Rectal smooth muscle tissue (tissue), 1 donor: Measurements from ENCODE around the gene NDUFA12.
"Not testable (repeated sequence)": the region's sequence is repeated elsewhere in the genome, so short reads cannot be mapped to it uniquely, and the experiment has no call there.

ENCODE experiments used
- H3K27ac ChIP-seq: one replicate; pipeline ENCODE4 v1.7.0; 2013; ENCODE audit warnings: low read depth, low read length, inconsistent platforms
- H3K27me3 ChIP-seq: one replicate; pipeline ENCODE4 v1.7.0; 2013; ENCODE audit warnings: low read length; ENCODE audit not compliant: control insufficient read depth, insufficient read depth
- H3K36me3 ChIP-seq: one replicate; pipeline ENCODE4 v1.7.0; 2013; ENCODE audit warnings: low read length; ENCODE audit not compliant: control insufficient read depth, insufficient read depth
- H3K4me1 ChIP-seq: one replicate; pipeline ENCODE4 v1.7.0; 2013; ENCODE audit warnings: low read length; ENCODE audit not compliant: control insufficient read depth, insufficient read depth
- H3K4me3 ChIP-seq: one replicate; pipeline ENCODE4 v1.7.0; 2013; ENCODE audit warnings: low read length
- H3K9ac ChIP-seq: one replicate; pipeline ENCODE4 v1.7.0; 2013; ENCODE audit warnings: low read length

The NDUFA12 gene

DNA sequence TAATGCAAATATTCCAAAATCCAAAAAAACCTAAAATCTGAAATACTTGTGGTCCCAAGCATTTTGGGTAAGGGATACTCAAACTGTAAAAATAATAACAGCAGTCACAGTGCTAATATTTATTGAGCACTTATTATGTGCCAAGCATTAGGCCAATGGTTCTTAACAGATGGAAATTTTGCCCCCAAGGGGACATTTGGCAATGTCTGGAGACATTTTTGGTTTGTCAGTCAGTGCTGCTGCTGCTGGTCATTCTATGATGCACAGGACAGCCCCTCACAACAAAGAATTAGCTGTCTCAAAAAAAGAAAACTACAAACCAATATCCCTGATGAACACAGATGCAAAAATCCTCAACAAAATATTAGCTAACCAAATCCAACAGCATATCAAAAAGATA is 5.8 kb downstream of the NDUFA12 start:
- Histone ChIP-seq H3K9ac (no peak overlapping the region), H3K27ac (no peak overlapping the region), H3K36me3 (peaks cover under 1% of the 10 kb centered on the region), H3K27me3 (no peaks in the 10 kb centered on the region), H3K4me3 (no peak overlapping the region), H3K4me1 (peaks cover 4% of the 10 kb centered on the region)

DNA sequence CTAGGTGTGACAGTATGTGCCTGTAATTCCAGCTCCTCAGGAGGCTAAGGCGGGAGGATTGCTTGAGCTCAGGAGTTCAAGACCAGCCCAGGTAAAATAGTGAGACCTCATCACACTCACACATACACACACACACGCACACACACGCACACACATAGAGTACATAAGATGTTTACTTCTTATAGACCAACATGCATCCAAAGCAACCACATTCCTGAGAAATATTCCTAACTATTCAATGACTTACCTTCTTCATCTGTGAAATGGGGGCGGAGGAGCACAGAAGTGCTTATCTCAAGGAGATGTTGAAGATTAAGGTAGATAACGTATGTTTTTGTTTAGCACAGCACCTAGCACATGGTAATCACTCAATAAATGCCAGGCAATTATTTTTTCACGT is 6.4 kb downstream of the NDUFA12 start:
- Histone ChIP-seq H3K9ac (no peak overlapping the region), H3K27ac (no peak overlapping the region), H3K4me3 (no peak overlapping the region), H3K36me3 (peaks cover 6% of the 10 kb centered on the region), H3K27me3 (no peaks in the 10 kb centered on the region), H3K4me1 (no peaks in the 10 kb centered on the region)

DNA sequence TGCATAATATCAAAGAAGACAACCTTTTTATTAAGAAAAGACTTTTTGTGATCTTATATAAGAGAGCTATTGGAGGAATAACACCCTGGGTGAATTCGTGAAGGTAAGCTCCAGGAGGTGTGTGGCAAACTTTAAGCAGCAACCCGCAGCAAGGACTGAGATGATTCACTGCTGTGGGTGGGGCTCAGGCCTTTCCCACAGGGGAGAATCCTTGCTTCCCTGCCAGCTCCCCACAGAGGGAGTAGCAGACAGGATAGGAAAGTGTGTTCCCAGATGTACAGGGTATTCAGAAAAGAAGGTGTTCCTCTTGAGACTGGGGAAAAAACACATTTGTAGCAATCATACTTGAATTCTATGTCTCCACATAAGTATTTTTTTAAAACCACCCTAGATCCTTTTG is 9.2 kb downstream of the NDUFA12 start:
- no peak overlapping the region for H3K27ac ChIP-seq
- H3K4me3 ChIP-seq: no peak overlapping the region
- peaks cover 6% of the 10 kb centered on the region for H3K36me3 ChIP-seq
- H3K4me1 ChIP-seq: no peaks in the 10 kb centered on the region
- H3K27me3 ChIP-seq: no peaks in the 10 kb centered on the region
- H3K9ac ChIP-seq: no peak overlapping the region

- not testable (repeated sequence) for H3K9ac ChIP-seq, H3K4me3 ChIP-seq, H3K27me3 ChIP-seq, H3K36me3 ChIP-seq, H3K27ac ChIP-seq, H3K4me1 ChIP-seq
Measured at GRCh38 chr12:94993855-94994254, 9.6 kb downstream of the NDUFA12 start.

GRCh38 chr12:94990222-94990621 is 13.3 kb downstream of the NDUFA12 start:
- no peaks in the 10 kb centered on the region for H3K27me3 ChIP-seq
- H3K36me3 ChIP-seq: peaks cover 6% of the 10 kb centered on the region
- H3K27ac ChIP-seq: no peak overlapping the region

DNA sequence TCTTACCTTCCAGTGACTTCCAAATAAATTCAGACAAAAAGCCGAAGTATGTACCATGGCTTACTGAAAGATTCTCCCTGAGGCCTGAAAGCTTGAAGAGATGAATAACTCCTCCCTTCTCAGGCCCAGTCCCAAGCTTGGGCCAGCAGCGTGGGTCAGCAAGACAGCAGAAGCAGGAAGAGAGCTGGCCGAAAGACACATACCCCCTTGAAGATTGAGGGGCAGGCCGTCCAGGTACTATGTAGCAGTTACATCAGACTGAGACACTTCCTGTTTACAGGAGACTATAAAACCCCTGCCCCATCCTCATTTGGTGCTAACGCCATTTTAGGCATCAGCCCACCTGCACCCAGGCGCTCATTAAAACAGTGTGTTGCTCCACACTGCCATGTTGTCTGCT is 15.0 kb downstream of the NDUFA12 start:
- Histone ChIP-seq H3K27ac (no peak overlapping the region), H3K4me1 (no peaks in the 10 kb centered on the region), H3K36me3 (peaks cover 6% of the 10 kb centered on the region), H3K9ac (no peak overlapping the region), H3K27me3 (no peaks in the 10 kb centered on the region), H3K4me3 (no peak overlapping the region)

More at GRCh38 chr12:94990222-94990621, 13.3 kb downstream of the NDUFA12 start:
- Histone ChIP-seq H3K9ac (no peak overlapping the region), H3K4me1 (no peaks in the 10 kb centered on the region), H3K4me3 (no peak overlapping the region)

DNA sequence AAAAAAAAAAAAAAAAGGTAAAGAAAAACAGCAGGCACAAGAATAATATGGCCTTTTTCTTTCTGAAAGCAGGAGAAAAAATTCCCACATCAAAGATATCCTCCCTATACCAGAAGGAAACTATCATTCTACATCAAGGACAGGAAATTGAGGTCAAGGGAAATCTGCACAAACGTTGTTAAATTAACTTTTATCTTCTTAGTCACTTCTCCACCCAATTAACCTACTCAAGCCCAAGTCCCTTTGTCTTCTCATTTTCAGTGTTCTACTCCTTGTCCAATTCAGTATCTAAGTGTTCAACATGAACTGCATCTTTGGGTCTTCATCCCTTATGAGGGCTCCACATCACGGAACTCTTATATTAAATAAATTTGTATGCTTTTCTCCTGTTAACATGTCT is 15.7 kb downstream of the NDUFA12 start:
- no peak overlapping the region for H3K9ac ChIP-seq
- peaks cover 6% of the 10 kb centered on the region for H3K36me3 ChIP-seq
- H3K27ac ChIP-seq: no peak overlapping the region
- no peak overlapping the region for H3K4me3 ChIP-seq
- no peaks in the 10 kb centered on the region for H3K27me3 ChIP-seq
- H3K4me1 ChIP-seq: no peaks in the 10 kb centered on the region

DNA sequence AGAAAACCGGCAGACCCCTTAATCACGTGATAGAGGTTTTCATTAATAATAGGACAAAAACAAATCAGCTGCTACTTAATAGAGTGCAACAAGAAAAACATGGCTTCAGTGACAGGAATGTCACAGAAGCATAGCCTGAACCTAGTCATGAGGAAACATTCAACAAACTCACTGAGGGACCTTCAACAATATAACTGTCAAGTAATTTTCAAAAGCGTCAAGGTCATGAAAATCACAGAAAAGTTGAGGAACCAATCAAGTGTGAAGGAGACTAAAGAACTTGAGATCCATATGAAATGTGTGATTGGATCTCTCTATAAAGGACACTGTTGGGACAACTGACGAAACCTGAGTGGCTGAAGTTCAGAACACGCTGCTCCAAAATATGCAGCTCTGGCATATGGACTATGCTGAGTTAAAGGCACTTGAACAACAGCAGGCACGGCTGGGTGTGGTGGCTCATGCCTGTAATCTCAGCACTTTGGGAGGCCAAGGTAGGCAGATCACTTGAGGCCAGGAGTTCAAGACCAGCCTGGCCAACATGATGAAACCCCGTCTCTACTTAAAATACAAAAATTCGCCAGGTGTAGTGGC is 16.3 kb downstream of the NDUFA12 start:
- no peak overlapping the region for H3K4me3 ChIP-seq

GRCh38 chr12:94985099-94985498 is 18.4 kb downstream of the NDUFA12 start:
- not testable (repeated sequence) for H3K36me3 ChIP-seq, H3K9ac ChIP-seq

More for the DNA sequence above, 16.3 kb downstream of the NDUFA12 start:
- Histone ChIP-seq H3K9ac (no peak overlapping the region), H3K27me3 (no peaks in the 10 kb centered on the region), H3K36me3 (no peaks in the 10 kb centered on the region), H3K4me1 (no peaks in the 10 kb centered on the region), H3K27ac (no peak overlapping the region)

DNA sequence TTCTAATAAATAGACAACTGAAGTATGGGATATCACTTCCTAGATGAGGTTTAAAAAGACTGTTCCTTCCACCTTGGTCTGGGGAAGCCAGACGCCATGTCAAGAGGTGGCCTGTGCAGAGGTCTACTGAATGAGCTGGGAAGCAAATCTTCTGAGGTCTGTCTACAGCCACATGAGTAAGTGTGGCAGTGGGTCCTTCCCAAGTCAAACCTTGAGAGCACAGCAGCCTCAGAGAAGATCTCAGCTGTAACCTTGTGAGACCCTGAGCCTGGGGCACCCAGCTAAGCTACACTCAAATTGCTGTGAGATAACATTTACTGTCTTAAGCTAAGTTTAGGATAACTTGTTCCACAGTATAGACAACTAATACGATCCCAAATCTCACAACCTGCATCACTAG is 20.2 kb downstream of the NDUFA12 start:
- no peaks in the 10 kb centered on the region for H3K27me3 ChIP-seq
- no peak overlapping the region for H3K4me3 ChIP-seq
- no peaks in the 10 kb centered on the region for H3K4me1 ChIP-seq
- no peak overlapping the region for H3K27ac ChIP-seq
- H3K36me3 ChIP-seq: no peaks in the 10 kb centered on the region
- no peak overlapping the region for H3K9ac ChIP-seq

More at GRCh38 chr12:94985099-94985498, 18.4 kb downstream of the NDUFA12 start:
- not testable (repeated sequence) for H3K4me1 ChIP-seq, H3K27me3 ChIP-seq, H3K27ac ChIP-seq, H3K4me3 ChIP-seq

- no peak overlapping the region for H3K9ac ChIP-seq
- H3K4me3 ChIP-seq: no peak overlapping the region
- H3K27ac ChIP-seq: no peak overlapping the region
- H3K27me3 ChIP-seq: no peaks in the 10 kb centered on the region
- no peaks in the 10 kb centered on the region for H3K4me1 ChIP-seq
- H3K36me3 ChIP-seq: no peaks in the 10 kb centered on the region
Measured at GRCh38 chr12:94982456-94982855, 21.0 kb downstream of the NDUFA12 start.

DNA sequence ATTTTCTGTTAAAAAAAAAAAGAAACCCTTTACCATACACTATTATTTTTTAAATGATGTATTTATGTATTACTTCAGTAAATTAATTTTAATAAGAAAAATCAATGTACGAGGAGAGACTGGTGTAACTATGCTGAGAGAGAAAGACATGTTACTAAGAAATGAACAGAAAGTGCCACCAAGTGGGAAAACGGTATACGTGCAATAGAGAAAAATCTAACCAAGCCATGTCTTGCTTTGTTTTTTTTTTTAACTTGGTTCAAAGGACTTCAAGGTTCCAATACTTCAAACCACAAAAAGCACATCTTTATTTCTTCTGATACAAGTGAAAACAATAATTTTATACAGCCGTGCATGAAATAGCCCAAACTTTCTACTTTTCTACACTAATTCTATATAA is 22.9 kb downstream of the NDUFA12 start:
- Histone ChIP-seq H3K4me1 (no peaks in the 10 kb centered on the region), H3K27me3 (no peaks in the 10 kb centered on the region), H3K4me3 (no peak overlapping the region), H3K27ac (no peak overlapping the region), H3K9ac (no peak overlapping the region), H3K36me3 (no peaks in the 10 kb centered on the region)

DNA sequence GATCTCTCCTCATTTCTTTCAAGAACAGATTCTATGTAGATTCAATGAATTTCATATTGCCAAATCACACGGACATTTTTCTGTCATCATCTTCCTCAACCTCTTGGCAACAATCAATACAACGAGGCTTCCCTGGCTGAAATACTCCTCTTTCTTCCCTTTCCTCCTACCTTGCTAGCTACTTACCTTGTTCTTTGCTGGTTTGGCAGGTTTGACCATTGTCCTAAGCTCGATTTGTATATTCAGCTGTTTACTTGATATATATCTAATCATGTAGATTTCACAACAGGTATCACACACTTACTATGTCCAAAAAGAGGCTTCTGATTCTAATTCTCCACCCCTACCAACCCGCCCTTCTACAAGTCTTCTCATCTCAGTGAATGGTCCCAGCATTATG is 23.6 kb downstream of the NDUFA12 start:
- Histone ChIP-seq H3K9ac (no peak overlapping the region), H3K4me1 (no peaks in the 10 kb centered on the region), H3K27ac (no peak overlapping the region), H3K36me3 (no peaks in the 10 kb centered on the region), H3K27me3 (no peaks in the 10 kb centered on the region), H3K4me3 (no peak overlapping the region)
